ENCODE measurements around the gene SFSWAP.
"Not testable (repeated sequence)": the region's sequence is repeated elsewhere in the genome, so short reads cannot be mapped to it uniquely, and the experiment has no call there.

The SFSWAP gene

DNA sequence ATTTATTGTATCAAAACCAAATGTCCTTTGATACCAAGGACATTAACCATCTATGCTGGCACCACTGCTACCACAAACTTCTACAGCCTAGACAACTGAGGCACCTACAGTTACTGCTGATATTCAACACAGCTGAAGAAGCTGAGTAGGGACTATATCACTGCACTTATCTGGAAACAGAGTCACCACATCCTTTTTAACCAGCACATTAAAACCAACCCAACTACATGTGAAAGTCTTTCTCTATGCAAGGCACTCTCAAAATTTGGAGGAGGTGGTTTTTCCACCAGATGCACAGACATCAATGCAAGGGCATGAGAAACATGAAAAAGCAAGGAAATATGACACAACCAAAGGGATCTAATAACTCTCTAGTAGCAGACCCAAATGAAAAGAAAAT lies 7.7 kb upstream of the SFSWAP start:
- no peak for FAIRE-seq

DNA sequence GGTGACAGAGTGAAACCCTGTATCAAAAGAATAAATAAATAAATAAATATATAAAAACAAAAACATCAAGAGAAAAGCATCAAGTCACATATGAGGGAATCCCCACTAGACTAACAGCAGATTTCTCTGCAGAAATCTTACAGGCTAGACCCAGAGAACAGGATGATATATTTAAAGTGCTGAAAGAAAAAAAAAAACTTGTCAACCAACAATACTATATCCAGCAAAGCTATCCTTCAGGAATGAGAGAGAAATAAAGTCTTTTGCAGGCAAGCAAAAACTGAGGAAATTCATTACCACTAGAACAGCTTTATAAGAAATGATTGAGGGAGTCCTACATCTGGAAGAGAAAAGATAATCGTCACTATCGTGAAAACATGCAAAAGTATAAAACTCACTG lies 6.4 kb upstream of the SFSWAP start:
- no peak for FAIRE-seq

DNA sequence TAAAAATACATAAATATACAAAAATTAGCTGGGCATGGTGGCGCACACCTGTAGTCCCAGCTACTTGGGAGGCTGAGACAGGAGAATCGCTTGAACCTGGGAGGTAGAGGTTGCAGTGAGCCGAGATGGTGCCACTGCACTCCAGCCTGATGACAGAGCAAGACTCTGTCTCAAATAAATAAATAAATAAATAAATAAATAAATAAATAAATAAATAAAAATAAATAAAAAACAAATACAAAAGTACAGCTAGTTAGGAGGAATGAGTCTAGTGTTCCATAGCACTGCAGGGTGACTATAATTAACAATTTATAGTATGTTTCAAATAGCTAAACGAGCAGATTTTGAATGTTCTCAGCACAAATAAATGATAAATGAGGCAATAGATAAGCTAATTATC lies 4.2 kb upstream of the SFSWAP start:
- not testable (repeated sequence) for FAIRE-seq

DNA sequence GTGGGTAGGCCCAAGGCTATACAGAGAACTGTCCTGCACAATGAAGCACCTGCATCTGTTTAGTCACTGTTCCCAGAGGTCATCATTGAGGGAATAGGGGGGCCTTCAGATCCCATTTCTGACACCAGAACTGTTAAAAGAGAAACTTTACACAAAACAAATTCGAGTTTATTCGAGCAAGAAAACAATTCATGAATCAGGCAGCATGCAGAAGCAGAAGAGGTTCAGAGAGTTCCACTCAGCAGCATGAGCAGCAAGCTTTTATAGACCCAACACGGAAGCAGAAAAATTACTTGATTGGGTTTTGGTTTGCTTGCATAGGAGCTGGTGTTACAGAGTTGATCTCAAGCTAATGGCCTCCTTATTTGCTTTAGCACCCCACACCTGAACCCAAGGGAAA lies 1.7 kb upstream of the SFSWAP start:
- no peak for FAIRE-seq

DNA sequence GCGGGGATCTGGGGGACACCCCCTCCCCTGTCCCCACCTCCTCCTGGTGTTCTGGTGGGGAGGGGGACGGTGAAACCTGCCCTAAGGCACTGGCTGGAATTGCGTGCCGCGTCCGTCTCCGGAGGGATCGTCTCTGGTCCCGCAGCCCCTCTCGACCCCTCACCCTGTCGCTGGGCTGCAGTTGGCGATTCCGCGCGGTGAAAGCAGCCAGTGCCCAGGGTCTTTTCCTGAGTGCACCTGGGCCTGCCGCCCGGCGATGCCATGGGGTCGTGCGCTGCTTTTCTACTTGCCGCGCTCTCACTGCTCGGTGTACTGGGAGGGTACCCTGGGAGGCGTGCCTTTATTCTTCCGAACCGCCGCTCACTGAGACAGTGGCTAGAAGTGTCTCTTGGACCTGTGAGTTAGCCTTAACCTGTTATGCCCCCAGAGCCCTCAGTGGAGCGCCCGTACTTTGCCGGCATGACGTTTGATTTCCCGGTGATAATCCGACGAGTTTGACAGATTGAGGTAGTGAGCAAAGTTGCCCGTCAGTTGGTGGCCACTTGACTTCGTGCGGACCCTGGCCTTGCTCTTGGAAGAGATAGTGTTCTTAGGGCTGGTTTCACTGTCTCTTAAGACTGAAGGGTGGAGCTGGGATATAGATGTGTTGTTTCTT lies 788 bp downstream of the SFSWAP start:
- no peak for FAIRE-seq

DNA sequence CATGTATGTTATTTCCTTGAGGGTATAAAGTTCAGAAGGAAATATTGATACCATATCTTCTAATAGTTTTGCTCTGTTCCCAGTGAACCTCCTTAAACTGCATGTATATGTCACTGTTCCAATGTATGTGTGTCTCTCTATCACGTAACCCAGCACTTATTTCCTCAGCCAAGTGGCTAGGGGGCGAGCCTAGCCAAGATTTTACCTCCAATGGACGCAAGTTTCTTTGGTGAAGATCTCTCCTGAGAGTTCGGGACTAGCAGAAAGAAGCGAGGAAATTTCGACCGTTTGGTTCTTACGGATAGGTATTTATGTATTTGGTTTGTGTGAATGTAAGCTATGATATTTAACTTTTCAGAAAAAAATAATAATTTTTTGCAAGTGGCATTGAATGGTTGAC lies 2.5 kb downstream of the SFSWAP start:
- no peak for FAIRE-seq

DNA sequence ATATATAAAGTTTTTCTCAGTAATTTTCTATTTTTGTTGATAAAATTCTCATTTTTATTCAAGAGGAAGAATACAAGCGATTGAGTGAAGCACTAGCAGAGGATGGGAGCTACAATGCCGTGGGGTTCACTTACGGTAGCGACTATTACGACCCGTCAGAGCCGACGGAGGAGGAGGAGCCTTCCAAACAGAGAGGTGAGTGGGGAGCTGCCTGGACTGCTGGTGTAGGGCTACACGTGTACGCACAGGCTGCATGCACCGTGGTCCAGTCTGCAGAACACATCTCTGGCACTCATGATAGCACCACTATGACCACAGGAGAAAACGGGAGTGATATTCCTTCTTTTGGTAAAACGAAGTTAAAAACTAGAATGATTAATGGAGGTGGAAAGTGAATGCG lies 3.9 kb downstream of the SFSWAP start:
- no peak for FAIRE-seq

DNA sequence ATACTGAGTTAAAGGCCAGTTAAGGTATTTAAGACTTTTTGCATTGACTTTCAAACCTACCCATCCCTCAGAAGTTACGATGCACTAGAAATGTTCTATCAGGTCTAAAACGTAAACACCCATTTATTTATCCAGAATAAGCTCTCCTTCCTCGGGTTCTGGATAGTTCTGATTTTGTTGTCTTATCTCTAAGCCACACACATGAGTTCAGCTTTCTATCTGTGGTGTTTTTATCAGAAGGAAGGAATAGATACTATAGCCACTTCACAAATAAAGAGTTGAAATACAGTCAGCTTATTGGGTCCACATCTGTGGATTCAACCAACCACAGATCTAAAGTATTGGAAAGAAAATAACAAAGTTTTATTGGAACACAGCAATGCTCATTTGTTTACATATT lies 5.4 kb downstream of the SFSWAP start:
- FAIRE-seq, result no peak

DNA sequence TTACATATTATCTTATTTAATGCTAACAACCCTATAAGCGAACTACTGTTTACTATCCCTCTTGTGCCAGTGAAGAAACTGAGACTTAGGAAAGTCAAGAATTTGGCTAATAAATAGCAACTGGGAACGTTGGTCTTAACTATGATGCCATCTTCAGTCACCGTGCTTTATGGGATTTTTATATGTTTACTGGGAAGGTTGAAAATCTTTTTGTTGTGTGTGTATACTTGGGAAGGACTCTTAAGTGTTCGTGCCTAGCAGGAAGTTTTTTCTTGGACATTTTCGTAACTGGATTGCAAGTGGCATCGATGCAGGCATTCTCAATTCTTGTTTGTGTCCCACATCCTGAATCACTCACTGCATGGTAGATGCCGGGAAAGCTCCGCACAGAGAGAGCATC lies 9.4 kb downstream of the SFSWAP start:
- FAIRE-seq, result no peak

DNA sequence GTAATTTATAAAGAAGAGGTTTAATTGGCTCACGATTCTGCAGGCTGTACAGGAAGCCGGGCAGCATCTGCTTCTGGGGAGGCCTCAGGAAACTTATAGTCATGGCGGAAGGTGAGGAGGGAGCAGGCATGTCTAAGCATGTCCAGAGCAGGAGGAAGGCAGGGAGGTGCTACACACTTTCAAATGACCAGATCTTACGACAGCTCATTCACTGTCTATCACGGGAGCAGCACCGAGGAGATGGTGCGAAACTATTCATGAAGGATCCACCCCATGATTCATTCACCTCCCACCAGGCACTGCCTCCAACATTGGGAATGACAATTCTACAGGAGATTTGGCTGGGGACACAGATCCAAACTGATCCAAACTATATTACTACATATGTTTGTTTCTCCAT lies 10.0 kb downstream of the SFSWAP start:
- FAIRE-seq, result no peak

DNA sequence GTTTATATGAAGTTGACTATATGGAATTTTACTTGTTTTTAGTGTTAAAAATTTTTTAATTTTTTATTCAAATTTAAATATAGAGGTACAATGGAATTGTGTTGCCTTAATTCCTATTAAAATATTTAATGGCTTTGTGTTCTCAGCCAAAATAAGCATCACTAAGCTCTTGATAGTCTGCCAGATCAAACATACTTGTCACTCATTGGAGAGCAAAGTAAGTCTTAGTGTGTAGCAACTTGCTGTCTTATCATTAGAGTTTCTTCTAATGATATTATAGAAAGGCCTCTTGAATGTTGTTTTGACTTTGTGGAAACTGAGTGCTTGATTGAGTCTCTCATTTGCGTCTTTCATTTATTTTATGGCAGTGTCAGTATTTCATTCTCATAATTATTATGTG lies 10.7 kb downstream of the SFSWAP start:
- FAIRE-seq, result no peak

DNA sequence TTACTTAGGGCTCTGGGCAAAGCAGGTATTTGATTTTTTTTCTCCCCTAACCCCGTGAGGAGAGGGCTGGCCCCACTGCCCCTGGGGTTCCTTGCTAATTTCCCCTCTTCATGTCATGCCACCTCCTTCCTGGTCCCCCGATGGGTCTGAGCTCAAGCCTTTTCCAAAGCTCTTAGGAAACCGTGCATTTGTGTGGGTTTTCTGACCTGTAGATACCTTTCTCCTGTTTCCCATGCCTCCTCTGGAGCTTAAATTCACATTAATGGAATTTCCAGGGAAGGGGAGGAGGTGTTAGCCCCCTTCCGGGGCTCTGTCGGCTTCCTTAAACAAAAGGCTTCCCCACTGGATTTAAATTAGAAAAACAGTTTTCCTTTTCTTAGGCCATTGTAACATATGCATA lies 12.6 kb downstream of the SFSWAP start:
- no peak for FAIRE-seq

DNA sequence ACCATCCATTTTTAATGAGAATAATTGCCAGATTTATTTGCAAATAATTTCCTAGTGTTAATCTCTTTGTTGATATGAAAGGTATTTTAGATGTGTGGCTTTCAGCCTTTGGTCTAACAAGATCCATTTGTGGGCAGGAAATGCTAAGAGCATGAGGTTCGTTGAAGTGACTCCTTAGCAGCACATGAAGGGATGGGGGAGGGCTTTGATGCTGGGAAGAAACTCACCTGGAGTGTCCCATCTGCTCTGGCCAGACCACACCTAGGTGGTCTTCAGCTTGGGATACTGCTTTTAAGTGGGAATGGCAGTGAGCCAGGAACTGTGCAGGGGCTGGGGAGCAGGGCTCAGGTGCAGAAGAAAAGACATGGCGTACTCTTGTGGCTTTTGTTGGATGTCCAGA lies 13.6 kb downstream of the SFSWAP start:
- no peak for FAIRE-seq

DNA sequence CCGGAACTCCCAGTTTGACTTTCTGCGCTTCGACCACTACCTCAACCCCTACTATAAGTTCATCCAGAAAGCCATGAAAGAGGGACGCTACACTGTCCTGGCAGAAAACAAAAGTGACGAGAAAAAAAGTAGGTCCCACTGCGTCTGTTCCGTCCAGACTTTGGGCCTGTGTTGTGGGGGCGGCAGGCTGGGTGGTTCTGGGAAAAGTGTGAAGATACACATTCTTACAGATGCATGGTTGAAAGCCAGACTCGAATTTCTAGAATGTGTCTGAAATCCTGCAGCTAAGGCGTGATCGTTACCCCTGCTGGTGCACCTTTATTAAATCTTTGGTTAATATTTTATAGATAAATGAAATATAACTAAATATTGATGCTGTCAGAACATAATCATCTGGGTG lies 14.6 kb downstream of the SFSWAP start:
- FAIRE-seq, result no peak

DNA sequence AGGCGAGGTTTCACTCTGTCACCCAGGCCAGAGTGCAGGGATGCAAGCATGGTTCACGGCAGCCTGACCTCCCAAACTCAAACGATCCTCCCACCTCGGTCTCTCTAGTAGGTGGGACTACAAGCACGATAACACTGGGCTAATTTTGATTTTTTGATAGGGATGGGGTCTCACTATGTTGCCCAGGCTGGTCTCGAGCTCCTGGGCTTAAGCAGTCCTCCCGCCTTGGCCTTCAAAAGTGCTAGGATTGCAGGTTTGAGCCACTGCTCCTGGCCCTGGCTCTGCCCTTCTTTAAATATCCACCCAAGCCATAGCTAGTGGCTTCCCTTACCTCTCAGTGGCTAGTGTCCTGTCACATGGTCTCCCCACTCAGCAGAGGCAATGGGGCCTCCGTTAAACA lies 17.8 kb downstream of the SFSWAP start:
- no peak for FAIRE-seq

DNA sequence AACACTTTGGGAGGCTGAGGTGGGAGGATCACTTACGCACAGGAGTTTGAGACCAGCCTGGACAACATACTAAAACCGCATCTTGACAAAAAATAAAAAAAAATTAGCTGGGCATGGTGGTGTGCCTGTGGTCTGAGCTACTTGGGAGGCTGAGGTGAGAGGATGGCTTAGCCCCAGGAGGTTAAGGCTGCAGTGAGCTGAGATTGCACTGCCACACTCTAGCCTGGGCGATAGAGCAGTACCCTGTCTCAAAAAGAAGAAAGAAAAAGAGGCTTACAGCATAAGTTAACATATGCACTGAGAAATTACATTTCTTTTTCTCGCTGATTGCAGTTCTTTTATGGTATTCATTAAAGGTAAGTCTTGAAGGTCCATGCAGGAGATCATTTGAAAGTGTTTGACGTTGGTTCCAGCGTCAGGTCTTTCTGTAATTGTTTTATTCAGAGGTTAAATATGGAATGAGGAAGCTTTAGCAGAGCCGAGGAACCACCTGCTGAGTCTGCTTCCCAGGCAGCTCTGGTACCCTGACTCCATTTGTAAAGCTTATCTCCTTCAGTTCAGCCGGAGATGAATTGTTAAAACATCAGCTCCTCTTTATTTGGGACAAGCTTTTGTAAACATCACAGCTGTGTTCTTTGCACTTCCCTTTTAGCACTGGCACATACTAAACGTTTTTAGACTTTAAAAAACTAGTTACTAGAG lies 18.5 kb downstream of the SFSWAP start:
- no peak for FAIRE-seq

DNA sequence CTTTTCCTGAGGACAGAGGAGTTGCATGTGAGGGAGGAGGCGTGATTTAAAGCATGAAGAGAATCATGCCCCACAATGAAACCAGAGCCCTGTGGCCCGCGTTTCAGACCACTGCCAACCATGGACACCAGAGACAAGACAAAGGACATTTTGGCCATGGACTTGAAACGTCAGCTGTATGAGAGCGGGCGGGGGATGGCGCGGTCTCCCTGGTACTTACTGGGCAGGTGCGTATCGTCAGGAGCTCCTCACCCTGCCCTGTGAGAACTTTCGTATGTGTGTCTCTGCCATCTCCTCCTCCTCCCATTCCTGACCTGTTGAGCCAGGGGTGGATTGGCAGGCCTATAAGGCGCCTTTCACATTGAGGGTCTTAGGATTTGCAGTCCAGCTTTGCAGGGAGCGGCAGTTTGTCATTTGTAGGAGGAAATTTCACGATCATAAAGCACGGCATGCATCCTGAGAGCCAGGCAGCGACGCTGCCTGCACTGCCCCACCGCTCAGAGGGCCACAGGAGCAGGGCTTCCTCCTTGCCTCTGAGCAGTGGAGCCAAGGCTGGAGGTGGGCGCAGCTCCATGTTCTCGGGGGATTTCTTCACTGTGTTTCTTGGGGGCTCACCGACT lies 22.2 kb downstream of the SFSWAP start:
- FAIRE-seq, result no peak

DNA sequence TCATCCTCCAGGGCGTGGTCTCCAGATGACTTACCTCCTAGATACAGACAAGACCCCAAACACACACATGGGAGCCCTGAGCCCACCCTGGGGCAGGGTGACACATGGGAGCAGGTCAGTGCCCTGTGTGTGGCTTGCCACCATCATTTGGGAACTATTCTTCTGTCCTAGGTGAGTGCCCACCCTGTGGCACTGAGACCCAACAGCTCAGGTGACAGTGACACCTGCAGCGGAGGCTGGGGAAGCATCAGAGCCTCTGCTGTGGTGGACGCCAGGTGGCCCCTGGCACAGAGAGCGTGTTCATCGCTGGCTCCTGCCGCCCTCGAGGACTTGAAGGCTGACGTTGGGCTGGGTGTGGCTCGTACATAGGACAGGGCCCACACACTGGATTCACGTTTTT lies 23.0 kb downstream of the SFSWAP start:
- FAIRE-seq, result no peak

DNA sequence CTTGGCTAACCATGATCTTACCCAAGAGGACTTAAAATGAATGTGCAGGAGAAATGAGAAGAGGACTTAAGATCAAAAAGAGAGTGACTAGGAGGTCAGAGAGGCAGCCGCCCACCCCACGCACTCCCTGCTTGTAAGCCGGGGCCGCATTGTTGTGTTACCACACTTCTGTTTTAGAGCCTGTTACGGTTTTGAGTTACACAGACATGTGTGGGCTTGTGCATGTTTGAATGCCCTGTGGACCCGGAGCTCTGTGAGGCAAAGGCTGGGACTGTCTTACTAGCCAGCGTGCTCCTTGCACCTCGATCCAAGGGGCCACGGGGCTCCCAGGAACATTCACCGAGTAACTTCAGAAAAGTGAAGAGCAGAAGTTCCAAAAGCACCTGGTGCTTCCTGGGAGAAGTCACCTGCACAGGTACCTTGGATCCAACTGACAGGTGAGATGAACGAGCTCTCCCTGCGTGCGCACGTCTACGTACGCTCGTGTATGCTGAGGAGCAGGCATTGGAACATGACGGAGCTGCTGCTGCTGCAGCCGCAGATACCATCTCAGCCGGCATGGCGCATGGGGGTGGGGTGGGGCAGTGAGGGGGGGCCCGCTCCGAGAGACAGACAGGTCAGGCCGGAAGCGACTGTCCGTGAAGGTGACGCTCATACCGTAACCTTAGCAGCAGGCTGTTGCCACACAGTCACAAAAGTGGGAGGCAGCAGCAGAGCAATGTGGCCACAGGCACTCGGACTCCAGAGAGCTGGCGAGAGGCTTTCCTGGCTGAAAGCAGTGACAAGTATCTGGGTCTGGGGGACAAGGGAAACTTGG lies 23.7 kb downstream of the SFSWAP start:
- FAIRE-seq, result no peak

DNA sequence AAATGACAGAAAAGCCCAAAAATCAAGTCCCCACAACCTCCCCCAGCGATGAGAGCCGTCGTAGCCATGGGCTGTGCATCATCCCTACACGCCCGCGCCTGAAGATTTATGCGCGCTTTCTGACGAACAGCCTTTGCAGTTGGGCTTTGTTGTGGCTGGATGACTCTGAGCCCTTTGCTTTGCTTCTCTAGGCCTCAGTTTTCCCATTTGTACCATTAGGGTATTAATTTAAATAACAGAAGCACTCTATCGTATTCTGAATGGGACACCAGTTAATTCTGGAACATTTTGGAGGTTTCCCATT lies 24.2 kb downstream of the SFSWAP start:
- no peak for FAIRE-seq

DNA sequence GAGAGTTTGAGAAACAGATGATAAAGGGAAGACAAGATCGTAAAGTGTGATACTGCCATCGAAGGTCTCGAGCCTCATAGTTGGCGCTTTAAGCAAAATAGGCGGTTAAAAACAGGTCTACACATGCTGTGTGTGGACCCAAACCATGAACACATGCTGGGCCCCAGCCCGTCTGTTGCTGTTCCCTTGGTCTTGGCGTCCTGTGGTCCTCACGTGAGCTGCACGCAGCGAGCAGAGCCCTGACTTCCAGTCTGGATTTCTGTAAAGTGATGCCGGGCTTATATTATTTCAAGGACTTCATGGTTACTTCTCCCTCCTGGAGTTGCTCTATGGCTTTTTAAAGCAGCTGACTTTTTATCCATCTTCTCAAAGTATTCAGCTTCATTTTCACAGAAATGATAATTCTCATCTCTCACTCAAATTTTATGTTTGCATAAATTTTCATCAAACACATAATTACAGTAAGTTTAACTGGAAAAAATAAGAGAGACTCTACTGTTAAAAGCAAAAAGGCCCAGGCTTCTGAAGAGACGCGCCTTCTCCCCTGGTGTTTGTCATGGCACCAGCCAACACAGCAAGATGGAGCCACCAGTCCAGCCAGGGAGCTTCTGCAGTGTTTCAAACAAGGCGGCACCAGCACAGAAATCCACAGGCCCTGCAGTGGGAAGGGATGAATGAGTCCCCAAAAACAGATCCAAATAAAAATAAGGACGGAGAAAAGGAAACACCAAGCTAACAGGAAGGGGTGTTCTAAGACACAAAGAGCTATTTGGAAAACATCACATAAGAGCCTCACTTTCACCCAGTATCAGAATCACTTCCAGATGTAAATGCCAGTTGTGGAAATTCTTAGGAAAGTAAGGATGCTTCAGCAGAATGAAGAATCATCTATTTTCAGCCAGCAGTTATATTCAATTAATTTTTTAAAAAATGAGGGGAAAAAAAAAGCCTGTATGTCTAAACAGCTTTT lies 24.9 kb downstream of the SFSWAP start:
- no peak for FAIRE-seq

DNA sequence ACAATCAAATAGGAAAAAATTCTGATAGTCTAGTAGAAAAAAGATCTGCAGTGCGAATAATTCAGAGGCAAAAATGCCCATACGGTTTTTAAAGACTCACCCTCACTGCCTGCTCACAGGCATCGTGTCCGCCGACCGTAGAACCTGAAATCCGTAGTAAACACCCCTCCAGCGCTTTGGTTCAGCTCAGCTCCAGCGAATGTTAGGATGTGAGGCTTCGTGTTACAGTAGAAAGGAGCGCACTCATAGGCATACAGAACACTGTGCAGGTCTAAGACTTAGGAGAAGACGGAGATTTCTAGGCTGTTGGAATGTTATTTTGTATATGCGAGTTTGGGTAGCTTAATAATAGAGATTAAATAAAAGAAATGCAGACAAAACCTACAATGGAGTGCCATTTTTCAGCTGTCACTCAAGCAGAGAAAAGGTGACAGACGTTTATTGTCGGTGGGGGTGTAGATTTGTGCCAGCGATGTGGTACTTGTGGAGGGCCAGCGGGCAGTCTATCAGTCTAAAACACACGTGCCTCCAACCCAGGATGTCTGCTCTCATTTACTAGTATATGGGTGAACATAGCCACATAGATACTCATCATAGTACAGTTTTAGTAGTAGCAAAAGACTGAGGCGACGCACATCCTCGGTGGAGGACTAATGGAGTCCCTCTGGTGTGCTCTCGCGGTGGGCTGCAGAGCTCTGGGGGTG lies 25.7 kb downstream of the SFSWAP start:
- FAIRE-seq, result no peak

Data from A204.1 (cell line).